K562 (cell line): ENCODE measurements around the gene ITPR3. TPM values are rescaled to one million over a fixed set of nuclear protein-coding genes. Genes with fewer than 3 reads are reported as not detected.

Experiments used
- CBFA2T3 ChIP-seq: fragments of 450-650 bp; IDR thresholded peaks from 2 replicates; pipeline ENCODE4 v1.6.1; 2017
- CBFB ChIP-seq: sonication (generic); formaldehyde crosslinking; IDR thresholded peaks from 2 replicates; pipeline ENCODE4 v1.4.0; 2020; ENCODE audit warnings: mild to moderate bottlenecking, missing genetic modification reagents
- CHCHD3 ChIP-seq: fragments of 250-450 bp; sonication (Bioruptor Pico); IDR thresholded peaks from 2 replicates; pipeline ENCODE4 v2.1.2; 2022; ENCODE audit warnings: mild to moderate bottlenecking
- CHD2 ChIP-seq: IDR thresholded peaks from 2 replicates; pipeline ENCODE4 v1.6.1; 2011; ENCODE audit warnings: low read depth, low read length
- FIP1L1 ChIP-seq: fragments of 200-400 bp; formaldehyde crosslinking; IDR thresholded peaks from 2 replicates; pipeline ENCODE4 v1.6.1; 2018; ENCODE audit warnings: mild to moderate bottlenecking, low read depth, low read length; ENCODE audit not compliant: poor library complexity, severe bottlenecking
- FOXM1 ChIP-seq, 2 experiments: fragments of 450-650 bp in 1 of 2; sonication (generic) in 1 of 2; formaldehyde crosslinking in 1 of 2; IDR thresholded peaks; 2 replicates each; pipeline versions ENCODE4 v1.6.1 to v1.9.0; 2017 to 2022; ENCODE audit warnings: low read depth in 2 of 2, mild to moderate bottlenecking in 2 of 2, missing genetic modification reagents in 1 of 2, moderate library complexity in 1 of 2
- KLF1 ChIP-seq: fragments of 450-650 bp; IDR thresholded peaks from 2 replicates; pipeline ENCODE4 v1.6.1; 2016; ENCODE audit warnings: missing genetic modification characterization, missing compliant biosample characterization
- MAZ ChIP-seq, 2 experiments: fragments of 450-650 bp in 1 of 2; sonication (generic) in 1 of 2; formaldehyde crosslinking; IDR thresholded peaks in 1 of 2; conservative IDR thresholded peaks in 1 of 2; 2 replicates each; pipeline versions ENCODE4 v1.4.0 to v1.5.0; 2020; ENCODE audit warnings: mild to moderate bottlenecking in 1 of 2, missing genetic modification reagents in 1 of 2
- MTA3 ChIP-seq: fragments of 450-650 bp; formaldehyde crosslinking; IDR thresholded peaks from 2 replicates; pipeline ENCODE4 v1.6.1; 2017; ENCODE audit warnings: mild to moderate bottlenecking, borderline replicate concordance
- NCOA4 ChIP-seq: fragments of 450-650 bp; IDR thresholded peaks from 2 replicates; pipeline ENCODE4 v1.6.1; 2018; ENCODE audit warnings: mild to moderate bottlenecking; ENCODE audit not compliant: partially characterized antibody
- SRSF3 ChIP-seq: fragments of 200-400 bp; formaldehyde crosslinking; IDR thresholded peaks from 2 replicates; pipeline ENCODE4 v1.6.1; 2016; ENCODE audit warnings: mild to moderate bottlenecking, low read length, moderate library complexity; ENCODE audit not compliant: insufficient read depth
- ZBTB7A ChIP-seq: IDR thresholded peaks from 2 replicates; pipeline ENCODE4 v1.6.1; 2011; ENCODE audit warnings: low read depth, mild to moderate bottlenecking, low read length, moderate library complexity, borderline replicate concordance; ENCODE audit not compliant: control insufficient read depth
- ZNF316 ChIP-seq: fragments of 450-650 bp; IDR thresholded peaks from 2 replicates; pipeline ENCODE4 v1.6.1; 2016
- polyA plus RNA-seq, 8 experiments: library from polyadenylated mRNA; depleted of rRNA in 4 of 8; stranded (reverse) in 5 of 8; unstranded in 3 of 8; fragments of >200 nt; fragmentation: Nextera tagmentation in 2 of 8; fragmentation: Illumina TruSeq in 1 of 8; extraction: Ambion mirVana in 2 of 8; extraction: Trizol in 1 of 8; gene quantifications; 2 replicates each; pipeline versions ENCODE4 v1.2.1 to v1.2.3, GENCODE V29; 2011 to 2014; ENCODE audit warnings: inconsistent platforms in 1 of 8, missing spikeins in 1 of 8
- total RNA-seq, 7 experiments: library from RNA; depleted of rRNA in 6 of 7; stranded (reverse); fragments of >200 nt in 6 of 7; fragmentation: Illumina TruSeq in 2 of 7; extraction: Trizol in 2 of 7; gene quantifications; 2 replicates each; pipeline versions ENCODE4 v1.2.1 to v1.2.3, GENCODE V29; 2011 to 2021; ENCODE audit warnings: low replicate concordance in 1 of 7
- TF ChIP-seq, protein P1 (sequence below): IDR thresholded peaks from 2 replicates; pipeline ENCODE4 v1.6.1; 2011; ENCODE audit warnings: borderline replicate concordance, low read depth, mild to moderate bottlenecking, moderate library complexity, low read length; ENCODE audit not compliant: insufficient read depth, poor library complexity, severe bottlenecking
- TF ChIP-seq, protein P2 (sequence below): fragments of 450-650 bp; IDR thresholded peaks from 2 replicates; pipeline ENCODE4 v1.6.1; 2016; ENCODE audit warnings: low read depth, mild to moderate bottlenecking, moderate library complexity
- TF ChIP-seq, protein P3 (sequence below): sonication (generic); formaldehyde crosslinking; IDR thresholded peaks from 2 replicates; pipeline ENCODE4 v1.8.0; 2022; ENCODE audit warnings: missing genetic modification reagents, mild to moderate bottlenecking, moderate library complexity, borderline replicate concordance
- TF ChIP-seq, protein P4 (sequence below), 2 experiments: fragments of 450-650 bp; IDR thresholded peaks; 2 replicates each; pipeline ENCODE4 v1.6.1; 2016
- TF ChIP-seq, protein P5 (sequence below), 2 experiments: IDR thresholded peaks; 2 replicates each; pipeline ENCODE4 v1.6.1; 2012; ENCODE audit warnings: improper control_type of control experiment in 2 of 2, low read depth in 2 of 2, low read length in 2 of 2, borderline replicate concordance in 1 of 2

ITPR3 gene
- total and polyA plus RNA-seq, 9 of the 15 experiments (the other 6 are each of a cell fraction or from before 2014, with no cell fraction given) = 0.39 to 35.7 (median 13.2) TPM

DNA sequence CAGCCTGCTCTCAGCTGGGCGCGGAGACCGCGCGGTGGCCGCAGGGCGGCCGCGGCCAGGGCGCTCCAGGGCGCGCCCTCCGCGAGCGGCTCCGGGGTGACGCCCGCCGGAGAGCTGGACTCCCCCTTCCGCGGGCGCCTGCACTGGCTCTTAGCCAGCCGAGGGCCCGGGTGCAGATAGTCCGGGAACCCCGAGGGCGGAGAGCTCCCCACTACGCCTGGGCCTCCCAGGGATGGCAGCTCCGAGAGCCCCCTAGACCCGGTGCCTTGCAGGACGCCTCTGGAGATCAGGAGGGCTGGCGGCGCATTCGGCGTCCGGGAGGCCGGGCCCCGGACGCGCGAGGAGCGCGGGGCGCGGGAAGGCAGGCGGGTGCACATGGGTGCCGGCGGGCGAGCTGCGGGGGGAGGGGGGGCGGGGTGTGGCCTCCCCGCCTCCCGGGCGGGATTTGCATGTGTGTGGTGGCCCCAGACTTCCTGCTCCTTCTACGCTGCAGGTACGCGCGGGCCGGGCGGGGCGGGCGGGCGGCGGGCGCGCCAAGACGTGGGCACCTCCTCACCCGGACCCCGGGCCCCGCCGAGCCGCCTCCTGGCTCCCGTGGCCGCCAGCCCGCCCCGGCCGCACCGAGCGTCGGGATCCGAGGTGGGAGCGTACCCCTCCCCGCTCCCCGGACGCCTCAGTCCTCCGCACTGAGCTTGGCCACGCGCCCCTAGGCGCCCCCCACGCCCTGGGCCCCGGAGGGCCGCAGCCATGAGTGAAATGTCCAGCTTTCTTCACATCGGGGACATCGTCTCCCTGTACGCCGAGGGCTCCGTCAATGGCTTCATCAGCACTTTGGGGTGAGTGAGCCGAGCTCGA is at the start of gene ITPR3 (continued):
- TF ChIP-seq FOXM1 (IDR thresholded peaks at IDR 0.05; ENCODE audit: low read depth) (no peak), FOXM1 (CRISPR knock-in tag; IDR thresholded peaks at IDR 0.05; ENCODE audit: low read depth) (no peak), SRSF3 (no peak), CHCHD3 (CRISPR knock-in tag) (no peak), MAZ (CRISPR knock-in tag; conservative IDR thresholded peaks at IDR 0.05 in 1 of 2, IDR thresholded peaks at IDR 0.05 in 1 of 2) (0 out of 4 replicates have a peak, but pooled peaks of 1 of the 2 experiments have one; percentile 67), CHD2 (0 out of 2 replicates have a peak, but pooled peaks have one; percentile 15), KLF1 (tag) (no peak), MTA3 (peak; percentile 87), ZBTB7A (peak; percentile 70; the same call in 1 of the 2 replicates), FIP1L1 (peak; percentile 49), ZNF316 (peak; percentile 42), CBFB (CRISPR knock-in tag) (no peak), CBFA2T3 (no peak), NCOA4 (no peak)
- TF ChIP-seq, protein P1, sequence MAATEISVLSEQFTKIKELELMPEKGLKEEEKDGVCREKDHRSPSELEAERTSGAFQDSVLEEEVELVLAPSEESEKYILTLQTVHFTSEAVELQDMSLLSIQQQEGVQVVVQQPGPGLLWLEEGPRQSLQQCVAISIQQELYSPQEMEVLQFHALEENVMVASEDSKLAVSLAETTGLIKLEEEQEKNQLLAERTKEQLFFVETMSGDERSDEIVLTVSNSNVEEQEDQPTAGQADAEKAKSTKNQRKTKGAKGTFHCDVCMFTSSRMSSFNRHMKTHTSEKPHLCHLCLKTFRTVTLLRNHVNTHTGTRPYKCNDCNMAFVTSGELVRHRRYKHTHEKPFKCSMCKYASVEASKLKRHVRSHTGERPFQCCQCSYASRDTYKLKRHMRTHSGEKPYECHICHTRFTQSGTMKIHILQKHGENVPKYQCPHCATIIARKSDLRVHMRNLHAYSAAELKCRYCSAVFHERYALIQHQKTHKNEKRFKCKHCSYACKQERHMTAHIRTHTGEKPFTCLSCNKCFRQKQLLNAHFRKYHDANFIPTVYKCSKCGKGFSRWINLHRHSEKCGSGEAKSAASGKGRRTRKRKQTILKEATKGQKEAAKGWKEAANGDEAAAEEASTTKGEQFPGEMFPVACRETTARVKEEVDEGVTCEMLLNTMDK = no peak
- TF ChIP-seq, protein P2, sequence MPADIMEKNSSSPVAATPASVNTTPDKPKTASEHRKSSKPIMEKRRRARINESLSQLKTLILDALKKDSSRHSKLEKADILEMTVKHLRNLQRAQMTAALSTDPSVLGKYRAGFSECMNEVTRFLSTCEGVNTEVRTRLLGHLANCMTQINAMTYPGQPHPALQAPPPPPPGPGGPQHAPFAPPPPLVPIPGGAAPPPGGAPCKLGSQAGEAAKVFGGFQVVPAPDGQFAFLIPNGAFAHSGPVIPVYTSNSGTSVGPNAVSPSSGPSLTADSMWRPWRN = no peak
- TF ChIP-seq, protein P3, sequence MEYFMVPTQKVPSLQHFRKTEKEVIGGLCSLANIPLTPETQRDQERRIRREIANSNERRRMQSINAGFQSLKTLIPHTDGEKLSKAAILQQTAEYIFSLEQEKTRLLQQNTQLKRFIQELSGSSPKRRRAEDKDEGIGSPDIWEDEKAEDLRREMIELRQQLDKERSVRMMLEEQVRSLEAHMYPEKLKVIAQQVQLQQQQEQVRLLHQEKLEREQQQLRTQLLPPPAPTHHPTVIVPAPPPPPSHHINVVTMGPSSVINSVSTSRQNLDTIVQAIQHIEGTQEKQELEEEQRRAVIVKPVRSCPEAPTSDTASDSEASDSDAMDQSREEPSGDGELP (CRISPR knock-in tag) = peak; percentile 13; the same call in 1 of the 2 replicates
- TF ChIP-seq, protein P4, sequence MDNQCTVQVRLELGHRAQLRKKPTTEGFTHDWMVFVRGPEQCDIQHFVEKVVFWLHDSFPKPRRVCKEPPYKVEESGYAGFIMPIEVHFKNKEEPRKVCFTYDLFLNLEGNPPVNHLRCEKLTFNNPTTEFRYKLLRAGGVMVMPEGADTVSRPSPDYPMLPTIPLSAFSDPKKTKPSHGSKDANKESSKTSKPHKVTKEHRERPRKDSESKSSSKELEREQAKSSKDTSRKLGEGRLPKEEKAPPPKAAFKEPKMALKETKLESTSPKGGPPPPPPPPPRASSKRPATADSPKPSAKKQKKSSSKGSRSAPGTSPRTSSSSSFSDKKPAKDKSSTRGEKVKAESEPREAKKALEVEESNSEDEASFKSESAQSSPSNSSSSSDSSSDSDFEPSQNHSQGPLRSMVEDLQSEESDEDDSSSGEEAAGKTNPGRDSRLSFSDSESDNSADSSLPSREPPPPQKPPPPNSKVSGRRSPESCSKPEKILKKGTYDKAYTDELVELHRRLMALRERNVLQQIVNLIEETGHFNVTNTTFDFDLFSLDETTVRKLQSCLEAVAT (IDR thresholded peaks at IDR 0.05) = no peak
- TF ChIP-seq, protein P5, sequence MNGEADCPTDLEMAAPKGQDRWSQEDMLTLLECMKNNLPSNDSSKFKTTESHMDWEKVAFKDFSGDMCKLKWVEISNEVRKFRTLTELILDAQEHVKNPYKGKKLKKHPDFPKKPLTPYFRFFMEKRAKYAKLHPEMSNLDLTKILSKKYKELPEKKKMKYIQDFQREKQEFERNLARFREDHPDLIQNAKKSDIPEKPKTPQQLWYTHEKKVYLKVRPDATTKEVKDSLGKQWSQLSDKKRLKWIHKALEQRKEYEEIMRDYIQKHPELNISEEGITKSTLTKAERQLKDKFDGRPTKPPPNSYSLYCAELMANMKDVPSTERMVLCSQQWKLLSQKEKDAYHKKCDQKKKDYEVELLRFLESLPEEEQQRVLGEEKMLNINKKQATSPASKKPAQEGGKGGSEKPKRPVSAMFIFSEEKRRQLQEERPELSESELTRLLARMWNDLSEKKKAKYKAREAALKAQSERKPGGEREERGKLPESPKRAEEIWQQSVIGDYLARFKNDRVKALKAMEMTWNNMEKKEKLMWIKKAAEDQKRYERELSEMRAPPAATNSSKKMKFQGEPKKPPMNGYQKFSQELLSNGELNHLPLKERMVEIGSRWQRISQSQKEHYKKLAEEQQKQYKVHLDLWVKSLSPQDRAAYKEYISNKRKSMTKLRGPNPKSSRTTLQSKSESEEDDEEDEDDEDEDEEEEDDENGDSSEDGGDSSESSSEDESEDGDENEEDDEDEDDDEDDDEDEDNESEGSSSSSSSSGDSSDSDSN (IDR thresholded peaks at IDR 0.05; ENCODE audit: borderline replicate concordance in 1 of 2, low read depth in 2 of 2, low read length in 2 of 2) = peak; percentile 18 to 26; a peak in 2 of 4 replicates
